GM12801 (cell line): ENCODE results near the gene HMGXB3.

Experiments
- CTCF ChIP-seq: IDR thresholded peaks from one replicate; pipeline ENCODE4 v1.5.1; 2011; ENCODE audit warnings: control low read depth; ENCODE audit not compliant: insufficient read length; ENCODE audit errors: extremely low read depth

The HMGXB3 gene

GRCh38 chr5:150023136-150023535, 22.6 kb downstream of the HMGXB3 start:
- TF ChIP-seq CTCF, result no peak

- TF ChIP-seq CTCF, result no peak
Observed at GRCh38 chr5:150024346-150024984, 23.9 kb downstream of the HMGXB3 start.

- TF ChIP-seq CTCF, result no peak
Observed at GRCh38 chr5:150026682-150027172, 26.2 kb downstream of the HMGXB3 start.

GRCh38 chr5:150033334-150033733, 32.8 kb downstream of the HMGXB3 start:
- no peak for TF ChIP-seq CTCF

- TF ChIP-seq CTCF, result no peak
Observed at GRCh38 chr5:150034662-150035061, 34.1 kb downstream of the HMGXB3 start.

- no peak for TF ChIP-seq CTCF
Observed at GRCh38 chr5:150035139-150035895, 34.8 kb downstream of the HMGXB3 start.

- TF ChIP-seq CTCF, result no peak
Observed at GRCh38 chr5:150036513-150036912, 36.0 kb downstream of the HMGXB3 start.
